Occipital lobe (tissue), 2 donors: ENCODE data around the gene GLRA3. TPM values are rescaled to one million over a fixed set of nuclear protein-coding genes. Genes with fewer than 3 reads are reported as not detected.
"Not testable (repeated sequence)": the region's sequence is repeated elsewhere in the genome, so short reads cannot be mapped to it uniquely, and the experiment has no call there.

Source experiments
- DNase-seq: peaks from one replicate; lab custom pipeline; 2025; lab: John Stamatoyannopoulos, UW
- total RNA-seq: library from RNA; depleted of rRNA; stranded (reverse); fragments of >200 nt; gene quantifications from one replicate; pipeline ENCODE4 v1.2.3, GENCODE V29; 2014

The GLRA3 gene
- total RNA-seq, 1 donor from 2014 or later = 5.0 TPM

- no peak for DNase-seq
Measured at GRCh38 chr4:174810834-174811233, 18.2 kb downstream of the GLRA3 start.

GRCh38 chr4:174808836-174809235, 20.2 kb downstream of the GLRA3 start:
- no peak for DNase-seq

- no peak for DNase-seq
Measured at GRCh38 chr4:174808119-174808518, 20.9 kb downstream of the GLRA3 start.

- no peak for DNase-seq
Measured at GRCh38 chr4:174805746-174806145, 23.3 kb downstream of the GLRA3 start.

- no peak for DNase-seq
Measured at GRCh38 chr4:174794543-174795094, 34.4 kb downstream of the GLRA3 start.

- no peak for DNase-seq
Measured at GRCh38 chr4:174789657-174790056, 39.4 kb downstream of the GLRA3 start.

GRCh38 chr4:174778274-174778986, 50.6 kb downstream of the GLRA3 start:
- DNase-seq = not testable (repeated sequence)

- DNase-seq = no peak
Measured at GRCh38 chr4:174775366-174775765, 53.7 kb downstream of the GLRA3 start.

GRCh38 chr4:174764105-174764729, 64.8 kb downstream of the GLRA3 start:
- no peak for DNase-seq

GRCh38 chr4:174763454-174764104, 65.5 kb downstream of the GLRA3 start:
- DNase-seq = no peak

GRCh38 chr4:174761451-174761850, 67.6 kb downstream of the GLRA3 start:
- DNase-seq = no peak

GRCh38 chr4:174757736-174758135, 71.3 kb downstream of the GLRA3 start:
- no peak for DNase-seq

GRCh38 chr4:174753021-174753420, 76.0 kb downstream of the GLRA3 start:
- no peak for DNase-seq

- no peak for DNase-seq
Measured at GRCh38 chr4:174752026-174752425, 77.0 kb downstream of the GLRA3 start.

- no peak for DNase-seq
Measured at GRCh38 chr4:174749091-174749490, 80.0 kb downstream of the GLRA3 start.

GRCh38 chr4:174746710-174747109, 82.3 kb downstream of the GLRA3 start:
- DNase-seq = no peak

- DNase-seq = no peak
Measured at GRCh38 chr4:174742561-174742960, 86.5 kb downstream of the GLRA3 start.

GRCh38 chr4:174739576-174739975, 89.5 kb downstream of the GLRA3 start:
- no peak for DNase-seq

- no peak for DNase-seq
Measured at GRCh38 chr4:174734181-174734580, 94.9 kb downstream of the GLRA3 start.

- no peak for DNase-seq
Measured at GRCh38 chr4:174717828-174718227, 111.2 kb downstream of the GLRA3 start.

GRCh38 chr4:174716986-174717770, 111.9 kb downstream of the GLRA3 start:
- no peak for DNase-seq
